Stimulated activated CD8-positive, alpha-beta memory T cell treated with anti-CD3 and anti-CD28 coated beads, Interleukin-15, amount 100 ng/mL, for 24 hours (primary cell): ENCODE results near the gene FOXK1.
A peak's percentile ranks its signal among the peaks of the same experiment; 100 is the strongest.

Experiments
- DNase-seq: peaks from one replicate; pipeline ENCODE4 v3.0.0-alpha.2; 2020; ENCODE audit warnings: low read depth

Gene FOXK1

DNA sequence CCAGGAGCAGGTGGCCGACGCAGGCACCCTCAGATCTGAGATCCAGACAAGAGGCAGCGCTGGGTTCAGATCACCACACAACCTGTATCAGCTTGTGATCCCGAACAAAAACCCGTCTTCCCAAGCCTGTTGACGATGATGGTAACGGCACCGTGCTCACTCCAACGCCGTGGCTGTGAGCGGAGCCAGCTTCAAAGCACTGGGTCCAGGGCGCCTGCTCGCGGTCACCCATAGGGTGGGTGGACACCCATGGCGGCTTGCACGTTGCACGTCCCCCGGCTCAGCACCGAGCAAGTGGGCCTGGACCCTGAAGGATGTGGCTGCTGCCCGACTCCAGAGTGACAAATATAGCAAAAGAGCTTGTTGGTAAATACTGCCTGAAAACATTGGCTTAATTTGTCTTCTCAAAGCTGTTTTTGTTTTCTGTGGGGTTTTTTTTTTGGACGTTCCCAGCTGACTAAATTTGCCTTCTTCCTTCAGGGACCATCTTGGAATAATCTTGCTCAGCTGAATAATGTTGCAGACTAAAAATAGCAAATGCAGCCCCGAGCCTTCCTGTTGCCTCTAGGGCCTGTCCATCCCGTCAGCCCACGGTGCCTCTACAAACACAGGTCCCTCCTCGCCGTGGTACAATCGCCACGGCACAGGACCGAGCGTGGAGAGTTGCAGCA, 41.0 kb downstream of the FOXK1 start:
- no peak for DNase-seq

DNA sequence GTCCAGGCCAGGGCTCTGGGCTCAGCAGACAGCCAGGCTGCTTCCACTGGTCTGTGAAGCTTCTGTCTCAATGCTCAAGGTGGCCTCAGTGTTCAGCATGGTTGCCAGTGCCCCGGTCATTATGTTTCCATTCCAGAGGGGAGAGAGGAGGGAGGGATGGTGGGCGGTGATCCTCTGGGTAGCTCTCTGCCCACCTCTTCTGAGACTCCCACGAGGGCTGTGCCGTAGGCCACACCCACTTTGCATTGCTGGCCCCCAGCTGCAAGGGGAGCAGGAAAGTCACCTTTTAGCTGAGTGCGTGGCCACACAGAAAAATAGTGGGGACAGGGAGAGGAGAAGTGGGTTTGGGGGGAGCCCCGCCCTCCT, 42.5 kb downstream of the FOXK1 start:
- DNase-seq = no peak

DNA sequence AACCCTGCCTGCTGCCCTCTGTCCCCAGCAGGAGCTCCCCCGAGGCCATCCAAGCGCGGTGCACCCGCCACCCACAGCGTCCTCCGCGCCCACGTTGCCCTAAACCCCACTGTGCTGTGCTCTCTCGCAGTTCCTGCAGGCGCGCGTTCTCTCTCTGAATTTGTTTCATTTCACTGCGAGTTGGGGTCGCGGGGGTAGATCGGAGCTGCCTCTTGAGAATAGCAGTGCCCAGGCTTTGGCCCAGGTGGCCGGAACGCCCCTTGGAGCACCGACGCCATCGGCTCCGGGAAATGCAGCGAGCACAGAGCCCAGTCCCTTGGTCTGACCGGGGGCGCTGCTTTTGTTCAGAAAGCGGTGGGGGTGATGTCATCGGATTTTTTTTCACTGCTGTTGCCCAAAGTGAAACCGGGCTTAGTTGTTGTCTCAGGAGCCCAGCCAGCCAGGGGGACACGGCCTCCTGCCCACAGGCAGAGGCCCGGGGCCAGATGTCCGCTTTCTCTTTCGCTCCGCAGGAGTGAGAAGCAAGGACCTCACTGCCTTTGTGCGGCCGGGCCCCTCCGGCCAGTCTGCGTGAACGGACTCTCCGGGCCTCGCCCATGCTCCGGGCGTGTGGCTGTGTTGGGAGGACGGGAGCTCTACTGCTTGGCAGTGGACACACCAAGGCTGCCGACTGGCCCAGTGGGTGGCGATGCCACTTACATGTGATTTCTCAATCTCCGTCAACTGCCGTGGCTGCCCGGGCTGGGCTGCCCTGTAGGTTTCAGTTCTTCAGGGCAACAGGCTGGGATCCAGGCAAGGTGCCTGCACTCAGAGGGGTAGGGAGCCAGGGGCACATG, 43.1 kb downstream of the FOXK1 start:
- DNase-seq = peak; percentile 16

DNA sequence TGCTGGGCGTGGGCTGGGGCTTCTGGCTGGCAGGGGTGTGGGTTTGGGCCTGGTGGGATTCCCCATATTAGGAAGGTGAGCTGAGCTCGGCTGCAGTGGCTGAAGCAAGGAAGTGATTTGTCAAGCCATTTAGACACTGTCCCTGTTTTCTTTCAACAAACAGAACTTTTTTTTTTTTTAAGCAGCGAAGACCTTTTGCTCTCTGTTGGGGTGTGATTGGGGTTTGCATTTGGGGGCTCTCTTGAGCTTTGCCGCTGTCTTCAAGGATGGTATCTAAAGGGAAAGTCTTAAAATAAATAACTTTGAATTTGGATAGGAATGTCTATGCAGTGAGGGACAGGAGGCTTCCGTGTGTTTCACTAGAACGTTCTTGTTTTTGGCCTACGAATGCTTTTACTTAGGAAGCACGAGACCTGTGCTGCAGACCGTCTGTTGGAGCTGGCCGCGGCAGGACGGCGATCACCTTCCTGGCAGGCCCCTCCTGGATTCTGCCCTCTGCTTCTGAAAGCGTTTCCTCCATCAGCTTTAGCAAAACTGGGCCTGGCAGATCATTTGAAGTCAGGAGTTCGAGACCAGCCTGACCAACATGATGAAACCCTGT, 43.9 kb downstream of the FOXK1 start:
- DNase-seq = no peak

DNA sequence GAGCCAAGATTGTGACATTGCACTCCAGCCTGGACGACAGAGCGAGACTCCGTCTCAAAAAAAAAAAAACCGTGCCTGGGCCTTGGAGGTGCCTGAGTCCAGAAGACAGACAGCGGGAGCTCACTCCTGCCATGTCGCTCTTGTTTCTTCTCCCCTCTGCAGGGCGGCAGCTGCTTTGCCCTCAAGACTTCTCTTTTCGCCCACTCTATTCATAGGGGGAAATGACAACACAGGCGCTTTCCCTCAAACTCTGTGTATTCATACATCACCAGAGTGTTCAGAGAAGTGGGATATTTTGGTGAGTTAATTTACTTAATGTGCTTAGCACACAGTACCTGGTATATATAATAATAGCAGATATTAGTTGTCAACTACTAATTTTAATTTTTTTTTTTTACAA, 44.5 kb downstream of the FOXK1 start:
- DNase-seq = no peak

DNA sequence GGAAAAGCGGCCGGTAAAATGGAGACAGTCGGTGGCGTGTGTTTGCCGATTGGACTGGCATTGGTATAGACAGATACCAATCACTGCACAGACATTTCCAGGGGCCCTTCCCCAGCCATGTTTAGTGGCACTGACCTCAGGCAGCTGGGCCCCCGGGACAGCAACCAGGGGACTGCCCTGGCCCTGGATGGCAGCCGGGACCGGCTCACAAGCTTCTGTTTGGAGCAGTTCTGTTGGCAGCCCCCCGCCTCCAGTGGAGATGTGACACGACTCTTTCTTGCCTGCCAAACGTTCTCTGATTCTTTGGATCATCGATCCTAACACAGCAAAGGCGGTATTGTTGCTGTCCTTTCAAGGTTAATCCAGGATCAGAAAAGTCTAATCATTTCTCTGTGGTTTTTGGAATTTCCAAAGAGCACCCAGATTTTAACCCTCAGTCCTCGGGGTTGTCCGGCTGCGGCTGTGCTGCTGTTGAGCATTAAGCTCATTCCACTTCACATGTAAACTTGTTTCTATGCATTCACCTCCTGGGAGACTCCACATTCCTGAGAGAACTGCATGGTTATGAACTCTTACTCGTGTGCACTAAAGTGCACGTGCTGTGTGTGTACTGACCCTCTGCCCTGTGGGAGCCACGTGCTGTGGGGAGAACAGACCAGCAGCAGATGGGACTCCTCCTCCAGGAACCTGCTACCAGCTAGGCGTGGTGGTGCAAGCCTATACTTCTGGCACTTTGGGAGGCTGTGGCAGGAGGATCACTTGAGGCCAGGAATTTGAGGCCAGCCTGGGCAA, 46.0 kb downstream of the FOXK1 start:
- DNase-seq = no peak

DNA sequence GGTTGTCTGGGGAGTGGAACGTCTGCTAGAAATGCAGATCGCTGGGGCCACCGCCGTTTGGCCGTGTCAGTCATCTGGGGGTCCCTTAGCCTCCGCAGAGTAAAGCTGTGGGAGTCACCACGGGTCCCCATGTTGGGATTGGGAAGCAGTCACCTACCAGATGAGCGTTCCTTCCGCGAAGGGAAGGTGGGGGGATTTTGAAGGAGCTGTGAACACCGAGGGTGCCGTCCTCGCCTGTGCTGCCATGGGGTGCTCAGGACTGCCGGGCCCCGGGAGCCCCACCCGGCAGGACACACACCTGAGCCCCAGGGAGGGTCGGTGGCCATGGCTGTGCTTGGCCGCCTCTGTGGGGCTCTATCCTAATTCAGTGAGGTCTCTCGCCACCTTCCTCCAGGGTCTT, 47.2 kb downstream of the FOXK1 start:
- no peak for DNase-seq

DNA sequence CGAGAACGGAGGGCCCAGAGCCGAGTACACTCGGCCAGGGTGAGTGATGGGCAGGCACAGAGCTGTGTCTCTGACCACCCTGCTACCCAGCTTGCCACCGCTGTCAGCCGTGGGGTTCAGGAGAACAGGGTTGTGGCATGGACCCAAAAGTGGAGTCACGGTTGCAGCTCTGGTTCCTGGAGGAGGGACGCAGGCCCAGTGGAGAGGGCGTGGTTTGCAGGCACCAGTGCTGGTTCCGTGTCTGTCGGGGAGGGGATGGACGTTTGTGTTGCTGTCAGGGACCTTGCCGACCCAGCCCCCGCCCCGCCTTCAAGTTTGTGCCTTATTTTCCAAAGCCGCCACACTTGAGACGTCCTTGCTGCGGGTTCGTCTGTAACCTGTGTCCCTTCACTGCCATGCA, 48.2 kb downstream of the FOXK1 start:
- no peak for DNase-seq

DNA sequence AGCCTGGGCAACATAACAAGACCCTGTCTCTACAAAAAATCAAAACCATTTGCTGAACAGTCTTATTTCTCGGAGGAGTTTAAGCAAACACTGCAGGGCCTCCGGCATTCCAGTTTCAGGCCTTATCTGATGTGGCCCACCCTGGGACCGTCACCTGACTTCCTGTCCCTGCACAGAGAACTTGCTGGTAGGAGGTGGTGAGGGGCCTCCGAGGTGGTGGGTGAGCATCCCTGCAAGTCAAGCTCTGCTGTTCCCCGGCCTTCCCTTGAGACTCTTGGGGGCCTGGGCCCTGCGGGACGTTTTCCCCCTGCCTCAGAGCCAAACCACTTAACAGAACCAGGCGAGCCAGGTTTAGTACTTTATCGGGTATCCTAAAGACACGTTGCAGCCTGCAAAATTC, 48.9 kb downstream of the FOXK1 start:
- no peak for DNase-seq

DNA sequence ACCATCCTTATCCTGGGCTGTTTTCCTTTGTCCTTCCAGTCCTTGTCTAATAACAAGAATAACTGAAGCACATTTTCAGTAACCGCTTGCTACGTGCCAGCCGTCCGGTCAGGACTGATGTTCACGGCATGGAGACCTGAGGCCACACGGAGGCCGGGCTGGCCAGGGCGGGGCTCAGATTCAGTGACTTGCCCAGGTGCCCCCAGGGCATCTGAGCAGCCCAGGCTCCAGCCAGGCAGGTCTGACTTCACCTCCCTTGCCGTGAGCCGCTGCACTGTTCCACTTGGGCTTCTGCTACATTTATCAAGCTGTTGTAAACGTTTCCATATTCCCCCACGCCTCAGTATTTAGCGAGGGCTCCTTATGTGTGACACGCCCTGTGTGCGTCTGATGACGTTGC, 49.7 kb downstream of the FOXK1 start:
- no peak for DNase-seq

DNA sequence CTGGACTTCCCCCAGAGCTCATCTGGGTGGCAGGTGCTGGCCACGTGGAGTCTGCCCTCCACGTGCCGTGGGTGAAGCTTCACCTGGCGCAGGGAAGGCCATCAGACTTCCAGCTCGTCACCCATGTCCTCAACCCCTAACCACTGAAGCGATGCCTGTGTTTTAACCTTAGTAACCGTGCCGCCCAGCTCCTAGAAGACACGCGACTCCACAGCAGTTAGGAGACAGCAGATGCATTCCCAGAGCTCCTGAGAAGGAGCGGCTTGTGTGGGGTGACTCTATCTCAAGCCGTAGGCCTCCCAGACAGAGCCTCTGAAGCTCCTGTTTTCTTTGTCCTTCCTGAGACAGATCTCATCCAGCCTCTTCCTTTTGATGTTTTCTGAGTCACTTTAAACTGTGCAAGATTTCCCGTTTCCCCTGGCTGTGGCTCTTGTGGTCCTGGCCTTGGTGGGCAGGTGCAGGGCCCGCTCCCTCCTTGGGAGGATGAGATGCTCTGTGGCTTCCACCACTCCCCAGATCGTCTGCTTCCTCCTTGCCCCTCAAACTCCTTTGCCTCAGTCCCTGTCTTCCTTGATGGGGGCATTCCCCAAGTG, 51.9 kb downstream of the FOXK1 start:
- no peak for DNase-seq

DNA sequence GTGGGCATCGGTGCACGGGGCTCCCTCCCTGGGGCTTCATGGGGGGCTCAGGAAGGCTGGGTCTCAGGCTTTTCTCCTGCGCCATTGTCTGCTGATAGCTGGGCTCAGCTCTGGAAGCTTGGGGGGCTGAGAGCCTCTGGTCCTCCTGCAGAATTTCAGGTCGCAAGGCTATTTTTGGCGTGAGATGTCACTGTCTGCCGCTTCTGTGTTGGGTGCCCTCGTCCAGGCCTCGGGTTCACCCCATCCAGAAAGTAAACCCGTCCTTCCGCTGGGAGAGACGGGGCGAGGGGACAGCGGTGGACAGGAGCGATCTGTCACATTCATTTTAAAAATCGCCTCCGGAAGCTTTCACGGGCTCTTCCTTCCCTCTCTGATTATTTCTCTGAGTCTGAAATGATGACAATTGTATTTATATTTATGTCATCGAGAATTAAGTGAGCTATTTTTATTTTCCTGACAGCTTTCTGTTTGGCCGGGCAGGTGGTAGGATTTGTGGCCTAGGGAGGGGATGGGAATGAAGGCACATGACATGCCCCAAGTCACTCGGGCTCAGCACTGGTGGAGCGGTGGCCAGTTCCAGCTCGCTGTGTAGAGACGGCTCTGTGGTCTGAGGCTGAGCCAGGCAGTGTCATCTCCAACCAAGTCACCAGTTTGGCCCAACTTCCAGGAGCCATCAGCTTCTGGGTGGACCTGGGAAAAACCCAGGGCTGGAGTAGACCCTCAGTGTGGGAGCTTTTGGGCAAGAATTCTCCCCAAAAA, 52.7 kb downstream of the FOXK1 start:
- no peak for DNase-seq

DNA sequence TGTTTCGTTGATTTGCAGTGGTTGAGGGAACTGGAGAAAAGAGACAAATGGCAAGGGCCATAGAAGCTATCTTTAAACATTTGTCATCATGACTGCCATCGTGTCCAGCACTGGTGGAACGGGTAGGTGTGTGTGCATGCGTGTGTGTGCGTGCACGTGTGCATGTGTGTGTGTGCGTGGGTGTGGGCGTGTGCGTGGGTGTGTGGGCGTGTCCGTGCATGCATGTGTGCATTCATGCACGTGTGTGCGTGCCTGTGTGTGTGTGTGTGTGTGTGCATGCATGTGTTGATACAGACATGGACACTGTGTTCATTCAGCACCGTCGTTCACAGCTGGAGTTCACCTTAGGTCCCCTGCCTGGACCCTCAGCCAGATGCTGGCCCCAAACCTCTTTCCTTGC, 55.2 kb downstream of the FOXK1 start:
- DNase-seq = no peak

DNA sequence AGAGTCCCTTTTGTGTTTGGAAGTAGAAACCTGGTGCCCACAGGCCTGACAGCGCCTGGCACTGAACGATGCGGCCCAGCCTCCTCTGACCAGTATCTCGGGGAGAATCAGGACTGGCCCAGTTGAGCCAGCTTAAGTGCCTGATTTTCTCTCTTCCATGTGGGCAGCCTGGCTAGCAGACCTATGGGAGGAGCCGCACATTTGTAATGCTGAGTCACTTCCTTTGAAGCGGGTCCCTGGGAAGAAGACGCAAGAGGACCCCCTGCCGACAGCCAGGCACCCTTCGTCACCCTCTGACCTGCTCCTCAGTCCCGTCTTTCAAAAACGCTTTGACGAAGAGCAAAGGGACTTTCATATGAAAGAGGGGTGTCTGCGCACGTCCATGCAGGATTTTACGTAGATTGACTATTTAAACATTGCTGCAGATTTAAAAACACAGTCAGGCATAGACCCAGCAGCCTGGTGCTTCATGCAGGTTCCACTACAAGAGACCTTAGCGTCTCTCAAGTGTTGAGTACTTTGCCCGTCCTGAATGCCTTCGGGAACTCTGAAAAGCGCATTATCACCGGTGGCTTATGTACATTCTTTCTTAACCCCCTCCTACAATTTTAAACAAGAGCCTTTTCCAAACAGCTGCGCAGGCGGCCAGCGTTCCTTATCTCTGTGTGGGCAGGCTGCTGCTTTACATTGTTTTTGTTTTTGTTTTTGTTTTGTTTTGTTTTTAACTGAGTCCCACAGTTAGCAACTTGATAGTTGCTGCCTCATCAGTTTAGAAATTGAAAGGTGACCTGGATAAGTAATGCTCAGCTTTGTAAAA, 56.8 kb downstream of the FOXK1 start:
- no peak for DNase-seq

DNA sequence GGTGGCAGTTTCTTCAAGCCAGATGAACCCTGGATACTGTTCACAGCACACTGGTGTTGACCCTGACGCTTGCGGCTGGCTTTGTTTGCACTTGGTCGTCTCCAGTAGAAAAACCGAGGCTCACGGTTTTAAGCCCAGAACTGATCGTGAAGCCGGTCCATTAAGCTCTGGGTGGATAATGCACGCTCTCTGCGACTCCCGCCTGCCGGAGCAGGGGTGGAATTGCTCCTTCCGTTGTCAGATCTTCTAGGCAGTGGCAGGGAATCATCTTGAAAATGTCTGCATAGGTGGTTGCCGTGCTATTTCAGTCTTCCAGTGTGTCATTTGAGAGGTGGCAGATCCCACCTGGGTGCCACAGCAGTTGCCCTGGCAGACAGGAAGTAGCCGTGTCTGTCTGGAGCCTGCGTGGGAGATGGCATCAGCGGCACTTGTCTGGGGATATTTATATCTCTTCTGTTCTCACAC, 57.5 kb downstream of the FOXK1 start:
- DNase-seq = no peak

DNA sequence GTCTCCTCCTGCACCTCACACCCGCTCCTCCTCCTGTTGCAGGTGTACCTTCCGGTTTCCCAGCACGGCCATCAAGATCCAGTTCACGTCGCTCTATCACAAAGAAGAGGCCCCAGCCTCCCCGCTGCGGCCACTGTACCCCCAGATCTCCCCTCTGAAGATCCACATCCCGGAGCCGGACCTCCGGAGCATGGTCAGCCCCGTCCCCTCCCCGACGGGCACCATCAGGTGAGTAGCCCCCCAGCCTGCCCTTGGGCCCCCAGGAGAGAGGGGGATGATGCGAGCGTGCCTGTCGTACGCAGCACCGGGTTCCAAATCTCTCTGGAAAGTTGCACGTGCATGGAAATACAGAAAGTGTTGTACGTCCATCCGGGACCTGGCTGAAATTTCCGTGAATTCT, 58.7 kb downstream of the FOXK1 start:
- no peak for DNase-seq

DNA sequence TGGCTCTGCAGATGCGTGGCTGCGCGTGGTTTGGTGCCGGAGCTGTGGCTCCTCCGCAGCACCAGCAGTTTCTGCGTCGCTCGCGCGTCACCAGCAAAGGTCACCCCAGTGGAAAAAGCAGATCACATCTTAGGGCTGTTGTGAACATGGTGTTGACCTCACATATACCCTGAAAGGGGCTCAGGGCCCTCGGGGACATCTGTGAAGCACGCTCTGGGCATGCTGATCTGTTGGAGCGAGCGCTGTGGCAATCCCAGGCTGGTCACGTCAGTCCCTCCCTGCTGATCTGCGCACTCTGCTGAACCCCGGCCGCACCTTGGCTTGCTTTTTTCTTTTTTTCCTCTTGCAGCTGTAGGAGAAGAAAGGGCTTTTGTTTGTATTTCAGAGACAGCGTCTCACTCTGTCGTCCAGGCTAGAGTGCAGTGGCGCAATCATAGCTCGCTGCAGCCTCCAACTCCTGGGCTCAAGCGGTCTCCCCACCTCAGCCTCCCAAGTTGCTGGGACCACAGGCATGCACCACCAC, 60.0 kb downstream of the FOXK1 start:
- DNase-seq = no peak

DNA sequence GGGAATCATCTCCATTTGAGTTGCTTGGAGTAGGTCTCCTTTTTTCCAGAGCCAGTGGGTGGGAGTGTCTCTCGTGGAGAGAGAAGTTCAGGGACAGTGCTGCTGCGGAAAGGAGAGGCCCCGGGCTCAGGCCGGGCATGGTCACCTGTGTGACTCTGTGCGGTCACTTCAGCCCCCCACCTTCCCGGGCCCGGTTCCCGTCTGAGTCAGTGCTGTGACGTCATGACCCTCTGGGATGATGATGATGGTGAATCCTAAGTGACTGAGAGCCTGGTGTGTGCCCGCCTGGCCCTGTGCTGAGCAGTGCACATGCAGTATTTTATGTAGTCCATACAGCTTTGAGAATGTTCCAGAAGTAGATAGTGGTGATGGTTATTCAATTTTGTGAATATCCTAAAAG, 60.8 kb downstream of the FOXK1 start:
- no peak for DNase-seq

DNA sequence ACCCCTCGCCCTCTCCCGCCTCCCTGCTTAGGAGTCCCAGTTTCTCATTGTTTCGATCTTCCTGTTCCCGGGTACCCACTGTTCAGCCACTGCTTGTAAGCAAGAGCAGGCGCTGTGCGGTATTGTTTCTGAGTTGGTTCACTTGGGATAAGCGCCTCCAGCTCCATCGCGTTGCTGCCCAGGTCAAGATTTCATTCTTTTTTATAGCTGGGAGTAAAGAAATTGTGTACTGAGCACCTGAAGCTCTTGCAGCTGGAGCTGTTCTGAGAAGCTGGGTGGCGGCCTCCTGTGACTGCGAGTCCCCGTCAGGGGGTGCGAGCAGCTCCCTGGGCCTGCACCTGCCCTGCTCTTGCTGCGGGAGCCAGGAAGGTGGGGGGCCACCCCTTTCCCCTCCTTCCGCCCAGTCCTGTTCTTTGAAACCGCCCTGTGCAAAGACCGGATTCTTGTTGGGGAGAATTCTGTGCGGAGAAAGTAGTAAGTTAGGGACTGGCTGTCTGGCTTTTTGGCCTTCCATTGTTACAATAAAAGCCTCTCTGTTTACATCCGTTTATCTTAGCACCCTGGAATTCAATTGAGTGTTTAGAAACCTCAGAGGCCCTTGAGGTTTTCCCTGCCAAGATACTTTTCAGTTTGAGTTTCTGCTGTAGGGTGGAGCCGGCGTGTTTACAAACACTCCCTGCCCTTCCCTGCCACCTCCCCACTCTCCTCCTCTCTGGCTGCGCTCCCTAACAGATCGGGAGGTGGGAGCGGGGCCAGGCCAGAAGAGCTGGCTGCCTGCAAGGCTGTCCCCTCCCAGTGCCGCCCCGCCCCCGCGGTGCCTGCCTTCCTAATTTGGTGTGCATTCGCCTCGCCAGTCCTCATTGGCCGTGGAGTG, 62.5 kb downstream of the FOXK1 start:
- DNase-seq = peak; percentile 34
